ENCODE results near the gene DST.

DST gene

DNA sequence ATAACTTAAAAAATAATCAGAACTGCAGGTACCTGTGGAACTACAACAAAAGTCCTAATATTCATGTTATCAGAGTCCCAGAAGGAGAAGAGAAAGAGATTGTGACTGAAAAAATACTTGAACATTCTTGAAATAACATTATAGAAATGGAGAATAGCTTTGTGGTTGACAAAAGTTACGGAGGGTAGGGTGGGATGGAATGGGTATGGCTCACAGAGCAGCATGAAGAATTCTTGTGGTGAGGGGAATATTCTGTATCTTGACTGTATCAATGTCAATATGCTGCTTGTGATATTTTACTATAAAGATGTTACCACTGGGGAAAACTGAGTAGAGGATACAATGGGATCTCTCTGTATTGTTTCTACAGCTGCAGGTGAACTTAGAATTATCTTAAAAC is 122.5 kb downstream of the DST start:
- Histone ChIP-seq H3K27ac (replicated peaks) (no peak overlapping the region), H3K27me3 (ENCODE audit: insufficient read depth, poor library complexity, severe bottlenecking) (no peaks in the 10 kb centered on the region), H3K4me3 (replicated peaks; ENCODE audit: insufficient read depth, low read length) (no peak overlapping the region)
- no peak for DNase-seq (ENCODE audit: low read depth in 1 of 2, low spot score in 1 of 2)
- TF ChIP-seq SPI1 (IDR thresholded peaks at IDR 0.05; ENCODE audit: borderline replicate concordance, low read depth) = no peak
- no peak for TF ChIP-seq POLR2AphosphoS5 (IDR thresholded peaks at IDR 0.05; ENCODE audit: low read depth)
- TF ChIP-seq, protein P1, sequence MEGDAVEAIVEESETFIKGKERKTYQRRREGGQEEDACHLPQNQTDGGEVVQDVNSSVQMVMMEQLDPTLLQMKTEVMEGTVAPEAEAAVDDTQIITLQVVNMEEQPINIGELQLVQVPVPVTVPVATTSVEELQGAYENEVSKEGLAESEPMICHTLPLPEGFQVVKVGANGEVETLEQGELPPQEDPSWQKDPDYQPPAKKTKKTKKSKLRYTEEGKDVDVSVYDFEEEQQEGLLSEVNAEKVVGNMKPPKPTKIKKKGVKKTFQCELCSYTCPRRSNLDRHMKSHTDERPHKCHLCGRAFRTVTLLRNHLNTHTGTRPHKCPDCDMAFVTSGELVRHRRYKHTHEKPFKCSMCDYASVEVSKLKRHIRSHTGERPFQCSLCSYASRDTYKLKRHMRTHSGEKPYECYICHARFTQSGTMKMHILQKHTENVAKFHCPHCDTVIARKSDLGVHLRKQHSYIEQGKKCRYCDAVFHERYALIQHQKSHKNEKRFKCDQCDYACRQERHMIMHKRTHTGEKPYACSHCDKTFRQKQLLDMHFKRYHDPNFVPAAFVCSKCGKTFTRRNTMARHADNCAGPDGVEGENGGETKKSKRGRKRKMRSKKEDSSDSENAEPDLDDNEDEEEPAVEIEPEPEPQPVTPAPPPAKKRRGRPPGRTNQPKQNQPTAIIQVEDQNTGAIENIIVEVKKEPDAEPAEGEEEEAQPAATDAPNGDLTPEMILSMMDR (IDR thresholded peaks at IDR 0.05; ENCODE audit: insufficient read depth, low read length) = no peak
- no peak for TF ChIP-seq GABPA (IDR thresholded peaks at IDR 0.05; ENCODE audit: low read depth)
- TF ChIP-seq, protein P2, sequence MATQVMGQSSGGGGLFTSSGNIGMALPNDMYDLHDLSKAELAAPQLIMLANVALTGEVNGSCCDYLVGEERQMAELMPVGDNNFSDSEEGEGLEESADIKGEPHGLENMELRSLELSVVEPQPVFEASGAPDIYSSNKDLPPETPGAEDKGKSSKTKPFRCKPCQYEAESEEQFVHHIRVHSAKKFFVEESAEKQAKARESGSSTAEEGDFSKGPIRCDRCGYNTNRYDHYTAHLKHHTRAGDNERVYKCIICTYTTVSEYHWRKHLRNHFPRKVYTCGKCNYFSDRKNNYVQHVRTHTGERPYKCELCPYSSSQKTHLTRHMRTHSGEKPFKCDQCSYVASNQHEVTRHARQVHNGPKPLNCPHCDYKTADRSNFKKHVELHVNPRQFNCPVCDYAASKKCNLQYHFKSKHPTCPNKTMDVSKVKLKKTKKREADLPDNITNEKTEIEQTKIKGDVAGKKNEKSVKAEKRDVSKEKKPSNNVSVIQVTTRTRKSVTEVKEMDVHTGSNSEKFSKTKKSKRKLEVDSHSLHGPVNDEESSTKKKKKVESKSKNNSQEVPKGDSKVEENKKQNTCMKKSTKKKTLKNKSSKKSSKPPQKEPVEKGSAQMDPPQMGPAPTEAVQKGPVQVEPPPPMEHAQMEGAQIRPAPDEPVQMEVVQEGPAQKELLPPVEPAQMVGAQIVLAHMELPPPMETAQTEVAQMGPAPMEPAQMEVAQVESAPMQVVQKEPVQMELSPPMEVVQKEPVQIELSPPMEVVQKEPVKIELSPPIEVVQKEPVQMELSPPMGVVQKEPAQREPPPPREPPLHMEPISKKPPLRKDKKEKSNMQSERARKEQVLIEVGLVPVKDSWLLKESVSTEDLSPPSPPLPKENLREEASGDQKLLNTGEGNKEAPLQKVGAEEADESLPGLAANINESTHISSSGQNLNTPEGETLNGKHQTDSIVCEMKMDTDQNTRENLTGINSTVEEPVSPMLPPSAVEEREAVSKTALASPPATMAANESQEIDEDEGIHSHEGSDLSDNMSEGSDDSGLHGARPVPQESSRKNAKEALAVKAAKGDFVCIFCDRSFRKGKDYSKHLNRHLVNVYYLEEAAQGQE (IDR thresholded peaks at IDR 0.05; ENCODE audit: insufficient replicate concordance, low read depth) = no peak

DNA sequence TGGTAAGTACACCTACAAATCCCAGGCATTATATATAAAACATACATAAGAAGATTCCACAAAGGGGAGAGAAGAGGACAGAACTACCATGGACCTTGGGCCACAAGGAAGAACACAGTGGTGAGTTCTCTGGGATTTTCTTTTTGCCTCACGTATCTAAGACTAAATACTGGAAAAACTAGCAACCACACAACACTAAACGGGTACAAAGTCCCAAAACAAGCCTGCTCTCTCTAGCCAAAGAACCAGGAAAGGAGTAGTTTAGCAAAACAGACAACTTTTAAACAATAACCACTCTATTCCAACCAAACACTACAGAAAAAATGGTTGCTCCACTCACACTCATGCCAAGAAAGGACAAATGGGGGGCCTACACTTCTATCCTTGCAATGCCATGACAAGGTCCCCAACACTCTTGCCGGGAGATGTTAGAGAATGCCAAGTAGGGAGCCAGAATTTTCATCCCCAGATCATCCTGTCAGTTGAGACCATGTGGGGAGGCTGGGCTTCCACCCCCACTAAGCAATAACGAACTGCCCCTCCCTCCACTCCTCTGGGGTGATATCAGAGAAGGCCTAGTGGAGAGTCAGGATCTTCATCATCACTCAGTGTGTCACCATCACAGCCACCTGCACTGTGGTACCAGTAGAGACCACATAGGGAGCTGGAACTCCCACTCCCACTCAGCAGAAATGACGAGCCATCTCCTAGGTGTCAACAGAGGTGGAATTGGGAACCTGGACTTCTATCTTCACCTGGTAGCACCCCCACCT is 123.5 kb downstream of the DST start:
- no peak overlapping the region for H3K4me3 ChIP-seq (replicated peaks; ENCODE audit: insufficient read depth, low read length)
- H3K27me3 ChIP-seq (ENCODE audit: insufficient read depth, poor library complexity, severe bottlenecking) = no peaks in the 10 kb centered on the region
- DNase-seq (ENCODE audit: low read depth in 1 of 2, low spot score in 1 of 2) = no peak
- no peak overlapping the region for H3K27ac ChIP-seq (replicated peaks)
- TF ChIP-seq, protein P1 (IDR thresholded peaks at IDR 0.05; ENCODE audit: insufficient read depth, low read length) = no peak
- no peak for TF ChIP-seq GABPA (IDR thresholded peaks at IDR 0.05; ENCODE audit: low read depth)
- TF ChIP-seq SPI1 (IDR thresholded peaks at IDR 0.05; ENCODE audit: borderline replicate concordance, low read depth) = no peak
- TF ChIP-seq, protein P2 (IDR thresholded peaks at IDR 0.05; ENCODE audit: insufficient replicate concordance, low read depth) = no peak
- no peak for TF ChIP-seq POLR2AphosphoS5 (IDR thresholded peaks at IDR 0.05; ENCODE audit: low read depth)

DNA sequence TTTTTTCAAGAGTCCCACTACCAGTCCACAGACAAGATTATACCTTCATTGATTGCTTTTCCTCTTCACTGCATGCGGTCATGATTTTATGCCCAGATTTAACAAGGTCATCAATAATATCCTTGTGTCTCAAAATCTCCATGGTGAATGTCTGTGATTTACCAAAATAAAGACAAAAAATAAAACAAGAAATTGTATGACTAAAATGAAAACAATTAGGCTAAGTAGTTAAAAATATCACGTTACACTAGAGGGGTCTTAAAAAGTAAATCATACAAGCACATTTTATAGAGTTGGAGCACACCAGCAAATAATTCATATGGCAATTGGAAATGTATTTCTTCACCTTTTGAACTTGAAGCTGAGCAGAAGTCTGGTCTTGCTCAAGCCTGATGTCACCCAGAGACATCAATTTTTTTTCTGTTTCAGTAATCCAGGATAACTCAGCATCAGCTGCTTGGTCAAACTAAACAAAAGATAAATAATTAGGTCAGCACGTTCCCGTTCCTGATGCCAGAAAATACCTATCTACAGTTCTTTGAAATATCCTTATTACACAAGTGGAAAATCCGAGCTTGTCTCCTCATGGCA is 125.4 kb downstream of the DST start:
- TF ChIP-seq, protein P1 (IDR thresholded peaks at IDR 0.05; ENCODE audit: insufficient read depth, low read length) = no peak
- TF ChIP-seq SPI1 (IDR thresholded peaks at IDR 0.05; ENCODE audit: borderline replicate concordance, low read depth) (no peak), POLR2AphosphoS5 (IDR thresholded peaks at IDR 0.05; ENCODE audit: low read depth) (no peak), GABPA (IDR thresholded peaks at IDR 0.05; ENCODE audit: low read depth) (no peak)
- TF ChIP-seq, protein P2 (IDR thresholded peaks at IDR 0.05; ENCODE audit: insufficient replicate concordance, low read depth) = no peak
- Histone ChIP-seq H3K27ac (replicated peaks) (no peak overlapping the region), H3K27me3 (ENCODE audit: insufficient read depth, poor library complexity, severe bottlenecking) (no peaks in the 10 kb centered on the region), H3K4me3 (replicated peaks; ENCODE audit: insufficient read depth, low read length) (no peak overlapping the region)
- no peak for DNase-seq (ENCODE audit: low read depth in 1 of 2, low spot score in 1 of 2)
